GM12864 (cell line): ENCODE measurements around the gene OTUB2.

ENCODE experiments used
- DNase-seq: peaks from one replicate; pipeline ENCODE4 v3.0.0-alpha.2; 2011; ENCODE audit warnings: low read depth
- H3K4me3 ChIP-seq: 2 replicates; pipeline ENCODE4 v1.5.1; 2011; ENCODE audit warnings: mild to moderate bottlenecking, low read depth, low read length, control low read depth
- TF ChIP-seq, protein P1 (sequence below): IDR thresholded peaks from 2 replicates; pipeline ENCODE4 v1.5.1; 2011; ENCODE audit warnings: low read depth, mild to moderate bottlenecking, moderate library complexity, low read length, control low read depth, inconsistent platforms; ENCODE audit errors: missing control alignments

OTUB2 gene

DNA sequence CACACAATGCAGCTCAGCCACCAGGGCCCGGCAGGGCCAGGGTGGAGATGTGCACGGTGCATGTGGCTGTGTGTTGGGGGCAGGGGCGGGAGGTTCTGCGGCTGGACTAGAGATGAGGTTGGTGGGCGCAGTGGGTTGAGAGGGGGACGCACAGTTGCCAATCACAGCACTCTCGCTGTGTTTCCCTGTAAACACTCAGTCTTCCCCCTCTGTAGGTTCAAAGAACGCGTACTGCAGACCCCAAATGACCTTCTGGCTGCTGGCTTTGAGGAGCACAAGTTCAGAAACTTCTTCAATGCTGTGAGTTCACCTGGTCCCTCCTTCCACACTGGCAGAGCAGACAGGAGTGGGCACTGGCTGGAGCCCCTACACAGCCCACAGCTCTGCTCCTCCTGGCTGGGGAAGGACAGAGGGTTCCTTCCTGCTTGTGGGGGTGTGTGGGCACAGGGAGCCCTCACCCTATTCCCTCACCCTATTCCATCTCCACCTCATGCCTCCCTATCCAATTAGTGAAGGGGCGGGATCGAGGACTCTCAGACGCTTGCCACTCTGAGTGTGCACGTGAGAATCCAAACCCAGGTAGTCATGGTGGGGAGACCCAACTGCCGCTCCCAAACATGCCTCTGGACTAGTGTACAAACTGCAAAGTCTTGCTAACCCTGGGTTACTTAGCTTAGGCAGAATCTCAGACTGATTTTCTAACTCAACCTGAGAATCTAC, 17.8 kb downstream of the OTUB2 start:
- no peak overlapping the region for H3K4me3 ChIP-seq
- TF ChIP-seq, protein P1, sequence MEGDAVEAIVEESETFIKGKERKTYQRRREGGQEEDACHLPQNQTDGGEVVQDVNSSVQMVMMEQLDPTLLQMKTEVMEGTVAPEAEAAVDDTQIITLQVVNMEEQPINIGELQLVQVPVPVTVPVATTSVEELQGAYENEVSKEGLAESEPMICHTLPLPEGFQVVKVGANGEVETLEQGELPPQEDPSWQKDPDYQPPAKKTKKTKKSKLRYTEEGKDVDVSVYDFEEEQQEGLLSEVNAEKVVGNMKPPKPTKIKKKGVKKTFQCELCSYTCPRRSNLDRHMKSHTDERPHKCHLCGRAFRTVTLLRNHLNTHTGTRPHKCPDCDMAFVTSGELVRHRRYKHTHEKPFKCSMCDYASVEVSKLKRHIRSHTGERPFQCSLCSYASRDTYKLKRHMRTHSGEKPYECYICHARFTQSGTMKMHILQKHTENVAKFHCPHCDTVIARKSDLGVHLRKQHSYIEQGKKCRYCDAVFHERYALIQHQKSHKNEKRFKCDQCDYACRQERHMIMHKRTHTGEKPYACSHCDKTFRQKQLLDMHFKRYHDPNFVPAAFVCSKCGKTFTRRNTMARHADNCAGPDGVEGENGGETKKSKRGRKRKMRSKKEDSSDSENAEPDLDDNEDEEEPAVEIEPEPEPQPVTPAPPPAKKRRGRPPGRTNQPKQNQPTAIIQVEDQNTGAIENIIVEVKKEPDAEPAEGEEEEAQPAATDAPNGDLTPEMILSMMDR, result no peak
- no peak for DNase-seq

DNA sequence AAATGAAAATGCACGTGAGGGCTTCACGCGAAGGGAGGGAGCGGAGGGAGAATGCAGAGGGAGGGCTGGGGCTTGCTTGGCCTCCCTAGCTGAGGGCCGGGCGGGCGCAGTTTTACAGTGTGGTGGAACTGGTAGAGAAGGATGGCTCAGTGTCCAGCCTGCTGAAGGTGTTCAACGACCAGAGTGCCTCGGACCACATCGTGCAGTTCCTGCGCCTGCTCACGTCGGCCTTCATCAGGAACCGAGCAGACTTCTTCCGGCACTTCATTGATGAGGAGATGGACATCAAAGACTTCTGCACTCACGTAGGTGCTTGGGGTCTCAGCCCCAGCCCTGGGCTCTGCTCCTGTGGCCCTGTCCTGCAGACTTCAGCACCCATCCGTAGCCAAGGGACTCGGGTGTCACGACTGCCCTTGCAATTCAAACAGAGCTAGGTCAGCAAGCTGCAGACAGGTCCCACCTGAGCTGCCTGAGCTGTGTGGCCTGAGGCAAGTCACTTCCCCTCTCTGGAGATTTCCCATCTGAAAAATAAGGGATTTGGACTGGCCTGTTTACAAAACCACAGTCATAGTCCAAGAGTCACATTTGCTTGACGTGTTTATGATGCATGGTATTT, 18.4 kb downstream of the OTUB2 start:
- TF ChIP-seq, protein P1, result no peak
- no peak overlapping the region for H3K4me3 ChIP-seq
- DNase-seq, result no peak

DNA sequence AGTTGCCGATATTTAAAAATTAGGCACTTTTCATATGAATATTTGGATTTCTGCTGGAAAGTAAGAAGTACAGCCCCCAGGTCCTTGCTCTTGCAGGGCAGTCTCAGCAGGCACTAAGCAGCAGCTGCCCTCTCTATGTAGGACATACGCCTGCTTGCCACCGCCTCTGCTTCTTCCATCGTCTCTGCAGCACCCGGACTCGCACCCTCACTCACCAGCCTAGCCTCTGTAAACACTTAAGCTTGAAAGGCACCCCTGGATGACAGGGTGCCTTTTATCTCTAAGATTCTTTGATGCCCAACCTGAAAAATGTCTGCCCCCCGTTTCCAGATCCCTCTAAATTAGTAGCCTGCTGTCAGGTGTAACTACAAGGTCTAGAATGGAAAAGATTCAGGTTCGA, 19.0 kb downstream of the OTUB2 start:
- H3K4me3 ChIP-seq, result no peak overlapping the region
- TF ChIP-seq, protein P1, result no peak
- DNase-seq, result no peak

DNA sequence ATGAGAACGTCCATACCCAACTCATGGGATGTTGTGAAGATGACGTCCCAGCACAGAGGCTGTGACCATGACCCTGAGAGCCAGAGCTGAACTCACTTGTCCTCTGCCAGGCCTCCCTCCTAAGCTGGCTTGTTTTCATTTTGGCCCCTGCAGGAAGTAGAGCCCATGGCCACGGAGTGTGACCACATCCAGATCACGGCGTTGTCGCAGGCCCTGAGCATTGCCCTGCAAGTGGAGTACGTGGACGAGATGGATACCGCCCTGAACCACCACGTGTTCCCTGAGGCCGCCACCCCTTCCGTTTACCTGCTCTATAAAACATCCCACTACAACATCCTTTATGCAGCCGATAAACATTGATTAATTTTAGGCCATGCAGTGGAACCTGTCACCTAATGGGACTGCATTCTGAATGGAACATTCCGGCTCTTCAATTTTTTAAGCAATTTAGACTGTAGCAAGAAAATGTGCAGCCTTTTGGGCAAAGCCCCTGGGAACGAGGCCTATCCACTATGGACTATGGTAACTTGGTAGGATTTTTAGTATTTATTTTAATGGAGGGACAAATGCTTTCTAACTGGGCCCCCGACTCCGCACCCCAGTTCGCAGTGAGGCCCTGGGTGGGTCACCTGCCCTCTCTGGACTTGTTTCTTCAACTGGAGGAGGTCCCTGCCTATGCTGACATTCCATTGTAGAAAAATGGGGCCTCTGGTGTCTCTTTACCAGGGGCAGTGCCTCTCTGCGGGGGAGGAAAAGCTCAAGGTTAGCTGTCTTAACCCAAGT, 19.6 kb downstream of the OTUB2 start:
- TF ChIP-seq, protein P1, result no peak
- no peak for DNase-seq
- no peak overlapping the region for H3K4me3 ChIP-seq

DNA sequence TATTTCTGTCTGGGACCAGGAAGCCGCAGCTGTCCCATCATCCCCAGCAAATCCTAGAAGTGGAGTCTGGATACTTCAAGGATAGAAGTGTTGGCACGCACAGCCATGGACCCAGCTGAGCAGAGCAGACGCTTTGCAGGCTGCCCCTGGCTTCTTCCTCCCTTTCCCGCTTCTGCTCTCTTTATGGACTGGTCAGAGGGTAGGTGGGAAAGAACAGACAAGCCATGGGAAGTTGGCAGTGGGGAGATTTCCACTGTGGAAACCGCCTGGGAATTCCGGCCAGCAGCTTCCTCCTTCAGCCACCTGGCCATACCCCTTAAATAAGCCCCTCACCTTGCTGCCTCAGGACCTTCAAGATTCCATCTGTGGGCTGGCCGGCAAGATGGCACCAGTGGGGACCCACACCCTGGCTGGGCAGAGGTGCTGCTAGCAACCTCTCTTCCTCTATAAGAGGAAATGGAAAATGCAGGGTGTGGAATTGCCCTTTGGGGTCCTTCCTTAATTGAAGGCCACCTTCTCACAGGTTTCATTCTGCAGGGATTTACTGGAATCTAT, 20.6 kb downstream of the OTUB2 start:
- H3K4me3 ChIP-seq, result no peak overlapping the region
- TF ChIP-seq, protein P1, result no peak

DNA sequence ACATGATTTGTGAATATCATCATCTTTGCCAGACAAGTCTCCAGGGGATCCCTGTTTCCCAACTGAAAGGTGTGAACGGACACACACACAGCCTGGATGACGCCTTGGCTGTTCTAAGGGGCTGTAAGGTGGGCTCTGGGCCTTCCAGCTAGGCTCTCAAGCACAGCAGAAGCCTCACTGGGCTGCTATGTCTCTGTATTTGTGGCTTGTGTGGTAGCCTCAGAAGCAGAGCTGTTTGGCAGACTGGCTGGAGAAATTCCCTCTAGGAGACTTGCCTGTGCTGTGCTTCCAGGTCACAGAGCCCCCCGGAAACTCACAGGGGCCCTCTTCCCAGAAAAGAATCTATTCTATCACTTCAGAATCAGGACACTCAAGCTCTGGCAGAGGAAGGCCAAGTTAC, 21.4 kb downstream of the OTUB2 start:
- no peak overlapping the region for H3K4me3 ChIP-seq
- DNase-seq, result no peak
- TF ChIP-seq, protein P1, result no peak

More for the DNA sequence above, 20.6 kb downstream of the OTUB2 start:
- DNase-seq, result no peak
